NCI-H1105 treated with DMSO at 0.1 percent for 48 hours (cell line): Measurements from ENCODE around the gene AUTS2.

Source experiments
- DNase-seq: peaks from one replicate; lab custom pipeline; 2025; lab: John Stamatoyannopoulos, UW

Gene AUTS2

DNA sequence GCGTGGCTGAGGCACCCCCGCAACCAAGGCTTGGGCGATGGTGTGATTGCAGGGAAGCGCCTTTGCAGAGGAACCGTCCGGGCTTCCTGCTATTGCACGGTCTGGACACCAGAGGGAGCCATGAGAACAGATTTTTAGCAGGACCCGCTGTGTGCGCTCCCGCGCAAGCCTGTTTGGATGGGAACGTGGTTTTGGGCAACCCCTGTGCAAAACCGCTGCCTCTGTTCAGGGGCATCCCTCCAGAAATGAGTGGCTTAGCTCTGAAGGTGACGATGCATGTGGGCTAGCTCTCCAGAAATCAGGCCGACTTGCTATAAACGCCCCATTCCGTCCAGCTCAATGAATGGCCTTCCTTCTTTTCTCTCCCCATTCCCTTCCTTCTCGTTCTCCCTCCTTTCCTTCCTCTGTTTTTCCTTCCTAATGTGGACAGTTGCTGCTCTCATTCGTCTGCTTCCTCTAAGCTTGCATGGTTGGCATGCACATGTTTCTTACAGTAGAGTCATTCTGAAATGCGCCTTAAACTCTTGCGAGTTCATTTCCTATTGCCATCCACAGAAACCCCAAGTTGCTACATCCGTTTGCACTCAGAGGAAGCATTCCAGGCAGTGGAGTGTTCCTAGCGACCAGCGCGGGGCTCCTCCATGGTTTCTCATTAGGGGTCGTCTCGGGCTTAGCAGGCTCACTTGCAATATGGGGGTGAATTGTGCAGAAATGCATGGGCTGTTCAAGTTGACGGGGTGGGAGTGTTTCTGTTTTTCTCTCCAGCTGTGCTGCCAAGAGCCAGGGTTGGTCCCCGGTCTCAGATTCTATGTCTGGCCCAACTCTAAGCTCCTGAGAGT lies 1231.2 kb downstream of the AUTS2 start:
- DNase-seq, result peak; percentile 32

DNA sequence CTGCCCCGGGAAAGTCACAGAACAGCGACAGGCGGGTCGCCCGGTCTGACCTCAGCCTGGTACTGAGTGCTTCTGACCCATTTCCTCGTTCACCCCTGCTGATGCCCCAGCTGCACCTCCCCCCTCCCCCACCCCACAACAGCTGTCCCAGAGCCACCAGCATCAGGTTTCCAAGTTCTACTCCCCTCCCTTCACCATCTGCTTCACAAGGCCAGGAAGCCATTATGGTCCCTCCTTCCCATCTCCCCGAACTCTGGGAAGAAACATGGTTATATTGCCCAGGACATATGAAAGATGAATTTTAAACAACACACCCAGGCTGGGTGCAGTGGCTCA lies 1231.8 kb downstream of the AUTS2 start:
- no peak for DNase-seq

DNA sequence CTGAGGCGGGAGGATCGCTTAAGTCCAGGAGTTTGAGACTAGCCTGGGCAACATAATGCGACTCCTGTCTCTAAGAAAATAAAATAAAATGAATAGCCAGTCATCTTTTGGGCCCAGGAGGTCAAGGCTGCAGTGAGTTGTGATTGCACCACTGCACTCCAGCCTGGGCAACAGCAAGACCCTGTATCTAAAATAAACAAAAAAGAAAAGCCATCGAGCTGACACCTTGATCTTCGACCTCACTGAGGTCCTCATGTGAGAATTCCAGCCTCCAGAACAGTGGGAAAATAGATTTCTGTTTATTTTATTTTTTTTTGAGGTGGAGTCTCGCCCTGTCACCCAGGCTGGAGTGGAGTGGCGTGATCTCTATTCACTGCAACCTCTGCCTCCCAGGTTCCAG lies 1232.2 kb downstream of the AUTS2 start:
- DNase-seq, result no peak

DNA sequence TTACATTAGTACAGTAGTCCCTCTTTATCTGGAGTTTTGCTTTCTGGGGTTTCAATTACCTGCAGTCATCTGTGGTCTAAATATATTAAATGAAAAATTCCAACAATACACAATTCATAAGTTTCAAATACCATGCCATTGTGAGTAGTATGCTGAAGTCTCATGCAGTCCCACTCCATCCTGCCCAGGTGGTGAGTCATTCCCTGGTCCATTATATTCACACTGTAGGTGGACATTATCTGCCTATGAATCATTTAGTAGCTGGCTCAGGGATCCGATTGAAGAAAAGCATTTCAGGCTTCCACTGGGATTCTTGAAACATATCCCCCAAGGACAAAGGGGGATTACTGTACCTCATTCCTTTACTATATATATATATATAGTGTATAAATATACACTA lies 1235.5 kb downstream of the AUTS2 start:
- no peak for DNase-seq

DNA sequence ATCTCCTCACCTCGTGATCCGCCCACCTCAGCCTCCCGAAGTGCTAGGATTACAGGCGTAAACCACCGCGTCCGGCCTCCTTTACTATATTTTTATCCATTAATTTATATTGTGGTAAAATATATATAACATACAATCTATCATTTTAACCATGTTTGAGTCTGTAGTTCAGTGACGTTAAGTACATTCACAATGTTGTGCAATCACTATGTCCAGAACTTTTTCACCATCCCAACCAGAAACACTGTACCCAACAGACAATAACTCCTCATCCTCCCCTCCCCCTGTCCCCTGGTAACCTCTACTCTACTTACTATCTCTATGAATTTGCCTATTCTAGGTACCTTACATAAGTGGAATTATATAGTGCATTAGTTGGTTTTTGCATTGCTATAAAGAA lies 1236.1 kb downstream of the AUTS2 start:
- no peak for DNase-seq

DNA sequence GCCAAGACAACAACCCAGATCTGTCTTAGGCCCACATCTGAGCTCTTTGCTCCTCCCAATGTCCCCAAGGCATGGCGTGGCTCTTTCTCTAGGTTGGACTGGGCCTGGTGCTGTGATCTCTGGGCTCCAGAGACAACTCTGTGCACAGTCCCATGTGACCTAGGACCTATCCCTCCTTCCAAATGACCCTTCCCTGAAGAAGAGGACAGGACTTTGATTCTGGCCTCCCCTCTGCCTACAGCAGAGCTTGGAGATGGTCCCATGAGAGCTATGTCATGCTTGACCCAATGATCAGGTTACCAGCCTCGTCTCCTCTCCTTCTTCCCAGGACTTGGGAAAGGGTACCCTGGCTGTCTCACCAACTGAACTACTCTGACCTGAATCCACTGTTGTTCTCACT lies 1237.4 kb downstream of the AUTS2 start:
- DNase-seq, result no peak

DNA sequence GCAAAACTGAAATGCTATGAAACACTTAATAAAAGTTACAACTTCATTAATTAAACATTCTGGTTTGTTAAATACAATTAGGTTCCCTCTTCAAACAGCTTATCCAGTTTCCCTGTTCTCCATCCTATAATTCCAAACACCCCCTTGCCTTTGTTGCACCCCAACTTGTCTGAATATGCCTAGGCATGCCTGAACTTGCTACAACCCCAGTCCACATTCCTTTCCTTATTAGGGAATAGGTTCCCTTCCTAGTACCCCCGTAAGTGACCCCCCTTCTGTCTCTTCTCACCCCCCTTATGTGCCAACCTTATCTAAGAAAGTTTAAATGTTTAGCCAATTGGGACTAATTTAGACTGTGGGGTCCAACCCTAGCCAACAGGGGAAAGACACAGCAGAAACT lies 1238.0 kb downstream of the AUTS2 start:
- no peak for DNase-seq

DNA sequence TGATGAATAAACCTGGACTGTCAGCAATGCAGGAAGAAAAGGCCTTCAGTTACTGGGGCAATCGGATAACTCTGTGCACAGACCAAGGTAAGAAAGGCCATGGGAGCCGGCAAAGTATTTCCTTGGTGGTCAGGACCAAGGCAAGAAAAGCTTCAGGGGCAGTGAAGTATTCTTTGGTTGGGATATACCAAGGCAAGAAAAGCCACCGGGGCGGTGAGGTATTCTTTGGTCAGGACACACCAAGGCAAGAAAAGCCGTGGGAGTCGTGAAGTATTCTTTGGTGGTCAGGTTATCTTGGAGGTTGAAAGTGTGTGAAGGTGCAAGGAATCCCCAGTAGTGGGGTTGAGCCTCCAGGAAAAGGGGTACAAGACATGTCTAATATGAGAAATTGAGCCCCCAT lies 1238.7 kb downstream of the AUTS2 start:
- DNase-seq, result no peak

DNA sequence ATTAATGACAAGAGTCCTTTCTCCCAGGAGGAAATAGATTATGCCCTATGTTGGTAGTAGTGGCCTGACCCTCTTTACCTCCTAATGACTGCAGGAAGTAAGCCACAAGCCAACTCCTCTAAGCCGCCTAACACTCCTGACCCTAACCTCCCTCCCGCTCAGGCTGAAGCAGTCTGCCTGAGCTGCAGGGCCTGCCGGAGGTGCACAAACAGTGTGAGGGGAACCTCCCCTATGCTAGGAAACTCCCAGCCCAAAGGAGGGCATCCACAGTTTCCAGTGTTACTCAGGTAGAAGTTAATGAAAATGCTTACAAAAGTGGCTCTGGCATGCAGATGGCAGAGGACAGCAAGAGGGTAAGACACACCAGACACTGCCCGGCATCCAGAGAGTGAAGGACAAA lies 1239.3 kb downstream of the AUTS2 start:
- no peak for DNase-seq

DNA sequence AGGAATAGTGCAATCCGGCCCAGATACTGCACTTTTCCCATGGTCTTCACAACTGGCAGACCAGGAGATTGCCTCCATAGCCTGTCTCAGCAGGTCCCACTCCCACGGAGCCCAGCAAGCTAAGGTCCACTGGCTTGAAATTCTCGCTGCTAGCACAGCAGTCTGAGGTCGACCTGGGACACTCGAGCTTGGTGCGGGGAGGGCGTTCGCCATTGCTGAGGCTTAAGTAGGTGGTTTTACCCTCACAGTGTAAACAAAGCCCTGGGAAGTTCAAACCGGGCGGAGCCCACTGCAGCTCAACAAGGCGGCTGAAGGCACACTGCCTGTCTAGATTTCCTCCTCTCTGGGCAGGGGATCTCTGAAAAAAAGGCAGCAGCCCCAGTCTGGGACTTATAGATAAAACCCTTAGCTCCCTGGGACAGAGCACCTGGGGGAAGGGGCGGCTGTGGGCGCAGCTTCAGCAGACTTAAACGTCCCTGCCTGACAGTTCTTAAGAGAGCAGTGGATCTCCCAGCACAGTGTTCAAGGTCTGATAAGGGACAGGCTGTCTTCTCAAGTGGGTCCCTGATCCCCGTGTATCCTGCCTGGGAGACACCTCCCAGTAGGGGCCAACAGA lies 1240.1 kb downstream of the AUTS2 start:
- DNase-seq, result no peak
